ENCODE data around the gene RADIL. TPM values are rescaled to one million over a fixed set of nuclear protein-coding genes. Genes with fewer than 3 reads are reported as not detected.

RADIL gene
- total RNA-seq, 2 donors from 2014 or later, result 6.8 to 7.8 TPM

DNA sequence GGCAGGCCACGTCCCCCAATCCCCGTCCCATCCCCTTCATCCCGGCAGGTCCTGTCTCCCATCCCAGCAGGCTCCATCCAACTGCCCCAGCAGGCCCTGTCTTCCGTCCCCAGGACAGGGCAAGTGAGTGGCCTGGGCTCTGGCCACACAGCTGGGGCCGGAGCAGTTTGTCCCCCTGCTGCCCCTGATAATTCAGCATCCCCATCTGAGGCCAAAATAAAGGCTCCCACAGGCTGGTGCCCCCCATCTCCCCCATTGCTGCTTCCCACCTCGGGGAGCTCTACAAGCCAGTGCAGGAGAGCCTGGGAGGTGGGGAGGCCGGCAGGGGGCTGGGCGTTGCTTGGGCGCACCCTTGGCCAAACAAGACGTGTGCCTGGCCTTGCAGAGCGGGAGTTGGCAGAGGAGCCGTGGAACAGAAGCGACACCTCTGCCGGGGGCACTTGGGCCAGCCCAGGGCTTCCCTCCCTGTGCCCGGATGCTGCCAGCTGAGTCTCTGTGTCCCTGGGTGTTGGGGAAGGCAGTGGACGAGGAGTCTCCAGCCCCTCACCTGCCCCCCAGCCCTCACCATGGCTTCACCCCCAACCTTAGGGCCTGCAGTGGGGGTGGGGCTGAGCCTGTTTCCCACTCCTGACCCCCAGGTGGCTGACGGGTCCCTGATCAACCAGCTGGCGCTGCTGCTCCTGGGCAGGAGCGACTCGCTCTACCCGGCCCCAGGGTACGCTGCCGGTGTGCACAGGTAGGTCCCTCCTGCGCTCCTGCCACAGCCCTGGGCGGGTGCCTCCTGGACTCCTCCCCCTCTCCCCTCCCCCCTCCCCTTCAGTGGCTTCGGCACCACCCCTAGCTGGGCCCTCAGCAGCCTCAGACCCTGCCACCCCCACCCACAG, 94.1 kb downstream of the RADIL start:
- no peak for ATAC-seq

DNA sequence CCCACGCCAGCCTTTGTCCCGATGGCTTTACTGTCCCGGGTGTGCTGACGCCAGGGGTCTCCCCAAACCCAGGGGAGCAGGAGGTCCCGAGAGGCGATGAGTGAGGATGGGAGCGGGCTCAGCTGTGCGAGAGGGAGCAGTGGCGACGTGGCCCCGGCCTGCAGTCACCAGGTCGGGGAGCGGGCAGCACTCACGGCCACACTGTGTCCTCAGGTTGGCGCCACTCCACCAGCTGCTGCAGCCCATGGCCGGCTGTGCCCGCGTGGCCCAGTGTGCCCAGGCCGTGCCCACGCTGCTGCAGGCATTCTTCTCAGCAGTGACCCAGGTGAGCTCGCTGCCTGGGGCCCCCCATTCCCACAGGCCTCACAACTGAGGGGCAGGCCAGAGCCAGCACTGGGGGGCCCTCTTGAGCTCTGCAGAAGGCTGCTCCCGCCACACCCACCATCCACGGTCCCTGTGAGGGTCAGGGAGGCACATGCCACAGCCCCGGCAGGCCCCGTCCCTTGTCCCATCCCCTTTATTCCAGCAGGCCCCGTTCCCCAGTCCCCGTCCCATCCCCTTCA, 94.8 kb downstream of the RADIL start:
- intact Hi-C loops (cut with DNase I), result no loop called here
- no peak for DNase-seq

More for the DNA sequence above, 94.1 kb downstream of the RADIL start:
- no peak for DNase-seq
- intact Hi-C loops (cut with DNase I), result loop anchor here in 1 of 2 donors (10.0 kb wide), 1 partner anchor 95 kb away; the partner anchor contains the start of gene RADIL

DNA sequence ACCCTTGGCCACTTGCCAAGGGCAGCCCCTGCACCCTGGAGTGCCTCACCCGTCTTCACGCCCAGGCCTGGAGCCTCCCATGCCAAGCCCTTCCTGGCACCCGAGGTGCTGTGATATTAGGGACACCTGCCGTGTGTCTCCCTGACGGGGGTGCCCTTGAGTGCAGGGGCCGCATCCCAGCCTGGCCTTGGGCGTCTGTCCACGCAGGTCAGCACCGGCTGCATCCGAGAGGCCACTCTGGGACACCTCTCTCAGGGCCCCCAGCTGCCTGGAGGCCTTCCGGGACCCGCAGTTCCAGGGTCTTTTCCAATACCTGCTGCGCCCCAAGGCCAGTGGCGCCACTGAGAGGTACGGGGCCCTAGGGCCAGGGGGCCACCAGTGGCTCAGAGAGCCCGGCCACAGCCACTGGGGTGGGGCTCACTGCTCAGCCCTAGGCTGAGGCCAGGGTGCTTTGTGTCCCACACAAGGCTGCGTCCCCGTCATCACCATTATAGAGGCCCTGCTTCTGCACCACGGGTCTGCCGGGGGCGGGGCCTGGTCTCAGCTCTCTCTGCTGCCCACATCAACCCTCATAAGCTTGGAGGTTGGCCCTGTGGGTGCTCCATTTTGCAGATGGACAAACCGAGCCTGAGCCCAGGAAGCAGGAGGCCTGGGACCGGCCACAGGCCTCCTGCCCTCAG, 95.4 kb downstream of the RADIL start:
- ATAC-seq, result no peak
- no peak for DNase-seq
- intact Hi-C loops (cut with DNase I), result no loop called here

More for the DNA sequence above, 94.8 kb downstream of the RADIL start:
- no peak for ATAC-seq

DNA sequence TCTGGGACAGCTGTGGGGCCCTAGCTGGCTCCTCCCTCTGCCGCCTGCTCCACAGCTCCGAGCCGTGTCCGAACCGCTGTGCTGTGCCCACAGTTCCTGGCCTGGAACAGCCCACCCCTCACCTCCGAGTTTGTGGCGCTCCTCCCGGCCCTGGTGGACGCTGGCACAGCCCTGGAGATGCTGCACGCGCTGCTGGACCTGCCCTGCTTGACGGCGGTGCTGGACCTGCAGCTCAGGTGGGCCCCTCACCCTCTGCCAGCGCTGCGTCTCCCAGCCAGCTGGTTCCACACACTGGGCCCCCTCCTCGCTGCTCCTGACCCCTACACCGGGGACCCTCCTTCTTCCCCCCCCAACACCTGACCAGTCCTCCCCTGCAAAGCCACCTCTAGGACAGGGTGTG, 96.0 kb downstream of the RADIL start:
- ATAC-seq, result no peak
- DNase-seq, result no peak
- intact Hi-C loops (cut with DNase I), result no loop called here

DNA sequence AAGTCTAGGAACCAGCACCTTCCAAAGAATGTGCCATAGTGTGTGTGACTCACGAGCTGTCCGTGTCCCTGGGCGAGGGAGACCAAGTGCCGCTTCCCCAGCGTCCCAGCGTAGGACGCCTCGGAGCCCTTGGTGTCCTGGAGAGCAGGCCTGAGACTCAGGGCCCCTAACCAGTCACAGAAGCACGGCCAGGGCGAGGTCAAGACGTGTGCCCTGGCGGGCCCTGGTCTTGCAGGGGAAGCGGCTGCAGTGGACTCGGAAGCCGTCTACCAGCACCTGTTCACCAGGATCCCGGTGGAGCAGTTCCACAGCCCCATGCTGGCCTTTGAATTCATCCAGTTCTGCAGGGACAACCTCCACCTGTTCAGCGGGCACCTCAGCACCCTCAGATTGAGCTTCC, 97.5 kb downstream of the RADIL start:
- no peak for ATAC-seq
- intact Hi-C loops (cut with DNase I), result no loop called here
- no peak for DNase-seq

DNA sequence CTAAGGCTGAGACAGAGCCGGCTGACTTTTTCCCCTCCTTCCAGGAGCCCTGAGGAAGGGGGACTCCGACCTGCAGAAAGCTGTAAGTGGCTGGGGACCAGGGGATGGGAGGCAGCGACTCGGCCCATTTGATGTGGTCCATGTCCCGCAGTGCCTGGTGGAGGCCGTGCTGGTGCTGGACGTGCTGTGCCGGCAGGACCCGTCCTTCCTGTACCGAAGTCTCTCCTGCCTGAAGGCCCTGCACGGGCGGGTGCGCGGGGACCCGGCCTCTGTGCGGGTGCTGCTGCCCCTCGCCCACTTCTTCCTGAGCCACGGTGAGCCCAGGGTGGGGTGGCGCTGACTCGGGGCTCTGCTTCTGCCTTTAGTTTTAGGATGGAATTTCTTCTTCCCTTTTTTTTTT, 98.1 kb downstream of the RADIL start:
- ATAC-seq (no peak), DNase-seq (no peak)
- intact Hi-C loops (cut with DNase I), result no loop called here

DNA sequence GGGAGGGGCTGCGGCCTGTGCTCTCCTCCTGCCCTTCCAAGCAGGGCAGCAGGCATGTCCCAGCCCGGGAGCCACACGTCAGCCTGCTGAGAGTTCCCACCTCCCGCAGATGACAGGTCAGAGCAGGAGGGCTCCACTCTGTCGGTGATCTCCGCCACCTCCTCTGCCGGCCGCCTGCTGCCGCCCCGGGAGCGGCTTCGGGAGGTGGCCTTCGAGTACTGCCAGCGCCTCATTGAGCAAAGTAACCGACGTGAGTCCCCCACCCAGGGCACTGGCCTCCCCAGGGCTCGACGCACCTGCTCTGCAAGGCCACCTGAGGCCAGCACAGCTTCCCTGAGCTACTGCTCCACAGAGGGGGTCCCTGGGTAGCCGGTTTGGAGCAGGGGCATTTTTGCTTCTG, 98.7 kb downstream of the RADIL start:
- DNase-seq (peak; percentile 55), ATAC-seq (peak; percentile 67 to 85)
- intact Hi-C loops (cut with DNase I), result no loop called here

DNA sequence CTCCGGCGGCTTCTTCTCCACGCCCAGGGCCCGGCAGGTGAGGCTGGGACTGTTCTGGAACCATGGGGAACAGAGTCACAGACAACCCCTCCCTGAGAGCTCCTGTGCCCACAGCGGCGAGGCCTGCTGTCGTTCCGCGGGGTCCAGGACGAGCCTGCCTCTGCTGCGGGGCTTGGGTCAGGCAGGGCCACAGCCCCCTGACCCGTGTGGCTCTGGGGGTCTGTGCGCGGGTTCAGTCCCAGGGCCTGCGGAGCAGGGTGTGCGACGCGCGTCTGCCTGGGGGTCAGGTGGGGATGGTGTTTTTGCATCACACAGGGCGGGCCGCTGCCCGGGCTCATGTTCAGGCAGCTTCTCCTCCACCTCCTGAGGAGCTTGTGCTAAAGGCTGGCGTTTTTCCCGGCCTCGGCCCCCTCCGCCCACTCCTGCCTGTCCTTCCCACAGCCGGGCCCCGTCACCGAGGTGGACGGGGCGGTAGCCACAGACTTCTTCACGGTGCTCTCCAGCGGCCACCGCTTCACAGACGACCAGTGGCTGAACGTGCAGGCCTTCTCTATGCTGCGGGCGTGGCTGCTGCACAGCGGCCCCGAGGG, 99.7 kb downstream of the RADIL start:
- no peak for DNase-seq
- intact Hi-C loops (cut with DNase I), result no loop called here
- peak in 1 of 2 donors; percentile 2 for ATAC-seq

DNA sequence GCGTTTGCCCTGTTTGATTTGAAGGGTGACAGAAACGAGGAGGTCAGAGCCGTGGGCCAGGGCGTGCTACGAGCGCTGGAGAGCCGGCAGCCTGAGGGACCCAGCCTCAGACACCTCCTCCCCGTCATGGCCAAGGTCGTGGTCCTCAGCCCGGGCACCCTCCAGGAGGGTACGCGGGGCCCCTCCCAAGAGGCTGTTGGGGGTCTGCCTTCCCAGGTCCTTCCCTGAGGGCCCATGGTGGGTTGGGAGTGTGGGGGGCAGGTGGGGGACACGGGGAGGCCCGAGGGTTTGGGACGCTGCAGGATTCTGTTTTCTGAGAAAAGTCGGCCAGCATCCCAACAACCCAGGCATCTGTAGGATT, 100.2 kb downstream of the RADIL start:
- intact Hi-C loops (cut with DNase I), result no loop called here
- DNase-seq (no peak), ATAC-seq (no peak)

DNA sequence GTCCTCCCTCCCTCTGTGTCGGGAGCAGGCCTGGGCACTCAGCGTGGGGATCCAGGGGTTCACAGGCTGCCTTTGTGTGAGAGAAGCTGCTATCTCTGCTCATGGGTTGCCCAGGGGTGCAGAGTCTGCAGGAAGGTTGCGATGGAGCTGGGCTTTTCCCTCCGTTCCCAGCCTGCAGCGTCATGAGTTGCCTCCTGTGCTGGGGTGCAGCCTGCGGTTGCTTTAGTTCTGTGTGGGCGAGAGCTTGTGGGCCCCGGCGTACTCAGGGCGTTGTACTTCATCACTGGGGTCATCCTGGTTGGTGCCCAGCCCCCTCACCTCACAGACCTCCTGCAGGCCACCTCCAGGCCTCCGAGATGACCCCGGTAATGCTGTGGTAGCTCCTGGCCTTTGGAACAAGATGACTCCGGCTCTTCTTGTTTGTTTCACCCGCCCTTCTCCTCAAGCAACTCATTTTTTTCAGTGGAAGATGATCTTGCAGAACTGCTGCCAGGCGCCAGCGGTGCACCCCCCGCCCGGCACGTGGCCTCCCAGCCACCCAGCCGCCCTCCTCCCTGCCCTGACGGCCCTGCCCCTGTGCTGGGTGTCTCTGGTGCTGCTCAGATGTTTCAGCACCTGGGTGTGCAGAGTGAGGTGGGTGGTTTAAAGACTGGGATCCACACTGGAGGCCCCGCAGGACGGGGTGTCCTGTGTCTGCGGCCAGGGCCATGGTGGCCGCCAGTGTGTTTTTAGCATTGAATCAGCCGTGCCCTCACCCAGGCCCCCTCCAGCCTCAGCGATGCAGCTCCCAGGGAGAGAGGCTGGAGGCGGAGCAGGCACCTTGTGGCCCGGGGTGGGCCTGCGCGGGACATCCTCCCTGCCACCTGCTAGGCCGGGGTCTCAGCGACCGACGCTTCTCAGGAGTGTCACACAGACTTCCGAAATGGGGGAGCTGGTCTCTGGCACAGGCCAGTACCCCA, 100.9 kb downstream of the RADIL start:
- DNase-seq (no peak), ATAC-seq (no peak)
- intact Hi-C loops (cut with DNase I), result no loop called here

DNA sequence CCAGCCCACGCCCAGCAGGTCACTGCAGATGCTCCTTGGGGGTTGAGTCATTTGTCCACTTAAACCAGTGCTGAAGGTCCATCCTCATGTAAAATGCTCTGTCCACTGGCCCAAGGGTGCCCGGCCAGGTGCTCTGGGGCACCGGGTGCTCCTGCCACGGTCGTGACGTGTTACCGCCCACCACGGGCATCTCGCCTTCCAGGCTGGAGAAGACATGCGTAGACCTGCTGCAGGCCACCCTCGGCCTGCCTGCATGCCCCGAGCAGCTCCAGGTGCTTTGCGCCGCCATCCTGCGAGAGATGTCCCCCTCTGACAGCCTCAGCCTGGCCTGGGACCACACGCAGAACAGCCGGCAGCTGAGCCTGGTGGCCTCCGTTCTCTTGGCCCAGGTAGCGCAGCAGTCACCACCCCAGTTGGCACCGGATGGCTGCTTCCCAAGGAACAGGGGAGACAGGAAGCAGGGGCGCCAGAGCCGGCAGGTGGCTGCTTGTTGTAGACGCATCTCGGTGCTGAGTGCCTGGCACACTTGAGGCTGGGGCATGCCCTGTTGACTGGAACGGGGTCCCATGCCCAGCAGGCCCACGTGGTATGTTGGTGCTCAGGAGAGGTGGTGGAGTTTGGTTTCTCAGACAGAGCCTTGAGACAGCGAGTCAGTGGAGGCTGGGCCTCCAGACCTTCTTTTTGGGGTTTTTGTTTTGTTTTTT, 102.0 kb downstream of the RADIL start:
- DNase-seq, result no peak
- intact Hi-C loops (cut with DNase I), result no loop called here
- ATAC-seq, result no peak

DNA sequence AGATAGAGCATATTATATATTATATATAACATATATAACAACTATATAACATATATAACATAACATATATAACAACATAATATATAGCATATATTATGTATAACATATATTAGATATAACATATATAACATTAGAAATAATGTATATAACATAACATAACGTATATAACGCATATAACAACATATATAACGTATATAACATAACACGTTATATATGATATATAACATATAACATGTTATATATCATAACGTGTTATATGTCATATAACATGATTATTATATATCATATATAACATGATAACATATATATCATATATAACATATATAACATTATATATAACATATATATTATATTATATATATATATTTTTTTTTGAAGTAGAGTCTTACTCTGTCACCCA, 104.4 kb downstream of the RADIL start:
- intact Hi-C loops (cut with DNase I), result no loop called here
- ATAC-seq (no peak), DNase-seq (no peak)

DNA sequence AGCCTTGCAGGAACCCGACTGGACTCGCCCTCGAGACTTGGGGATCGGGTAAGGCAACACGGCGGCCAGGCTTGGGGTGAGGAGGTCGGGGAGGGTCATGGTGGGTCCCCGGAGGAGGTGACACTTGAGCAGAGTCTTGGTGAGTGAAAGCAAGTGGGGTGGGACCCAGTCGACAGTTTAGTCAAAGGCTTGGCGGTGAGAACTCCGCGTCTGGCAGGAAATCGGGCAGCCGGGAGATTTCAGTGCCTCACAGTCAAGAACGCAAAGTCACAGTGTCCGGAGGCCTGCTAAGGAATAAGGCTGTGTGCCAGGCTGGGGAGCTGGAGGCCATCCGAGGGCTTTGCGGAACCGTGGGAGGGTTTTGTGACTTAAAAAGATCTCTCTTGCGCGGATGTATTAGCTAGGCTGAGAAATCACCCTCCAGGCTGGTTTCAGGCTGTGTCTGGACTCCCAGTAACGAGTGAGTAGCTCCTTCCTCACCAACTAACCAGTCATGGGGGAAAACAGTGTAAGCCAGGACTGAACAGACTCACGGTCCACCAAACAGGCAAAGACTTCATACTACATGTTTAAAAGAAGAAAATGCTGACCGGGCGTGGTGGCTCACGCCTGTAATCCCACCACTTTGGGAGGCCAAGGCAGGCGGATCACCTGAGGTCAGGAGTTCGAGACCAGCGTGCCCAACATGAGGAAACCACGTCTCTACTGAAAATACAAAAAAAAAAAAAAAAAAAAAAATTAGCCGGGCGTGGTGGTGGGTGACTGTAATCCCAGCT, 107.5 kb downstream of the RADIL start:
- intact Hi-C loops (cut with DNase I), result no loop called here
- peak; percentile 53 for DNase-seq
- peak; percentile 31 to 34 for ATAC-seq

DNA sequence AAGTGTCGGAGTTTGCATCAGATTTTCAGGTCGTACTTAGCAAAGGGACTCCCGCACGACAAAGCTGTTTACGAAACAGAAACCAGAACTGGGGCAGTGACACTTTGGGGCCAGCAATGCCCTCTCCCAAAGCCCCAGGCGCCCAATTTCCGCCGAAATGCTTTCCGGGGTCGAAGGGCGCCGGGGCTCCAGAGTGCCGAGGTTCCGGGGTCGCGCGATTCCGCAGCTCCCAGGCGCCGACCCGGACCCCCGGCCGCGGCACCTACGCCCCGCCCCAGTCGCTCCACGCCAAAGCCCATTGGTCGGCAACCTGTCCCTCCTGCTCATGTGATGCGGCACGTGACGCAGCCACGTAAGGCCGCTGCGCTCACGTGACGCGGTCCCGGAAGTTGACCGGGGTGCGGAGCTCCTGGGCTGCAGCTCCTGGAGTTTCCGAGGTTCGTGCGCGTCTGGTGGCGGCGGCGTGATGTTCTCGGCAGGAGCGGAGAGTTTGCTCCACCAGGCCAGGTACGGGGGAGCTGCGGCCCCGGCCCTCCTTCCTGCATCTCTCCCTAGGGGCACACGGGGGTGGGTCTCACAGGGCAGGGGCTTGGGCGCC, 108.2 kb downstream of the RADIL start, which contains the start of gene AP5Z1:
Gene AP5Z1 (plus strand): TSS at position 374 of the 598 bp plus-strand sequence. CDS start 93 bp downstream, at position 467.
- intact Hi-C loops (cut with DNase I), result no loop called here
- ATAC-seq (peak; percentile 98), DNase-seq (peak; percentile 98)

DNA sequence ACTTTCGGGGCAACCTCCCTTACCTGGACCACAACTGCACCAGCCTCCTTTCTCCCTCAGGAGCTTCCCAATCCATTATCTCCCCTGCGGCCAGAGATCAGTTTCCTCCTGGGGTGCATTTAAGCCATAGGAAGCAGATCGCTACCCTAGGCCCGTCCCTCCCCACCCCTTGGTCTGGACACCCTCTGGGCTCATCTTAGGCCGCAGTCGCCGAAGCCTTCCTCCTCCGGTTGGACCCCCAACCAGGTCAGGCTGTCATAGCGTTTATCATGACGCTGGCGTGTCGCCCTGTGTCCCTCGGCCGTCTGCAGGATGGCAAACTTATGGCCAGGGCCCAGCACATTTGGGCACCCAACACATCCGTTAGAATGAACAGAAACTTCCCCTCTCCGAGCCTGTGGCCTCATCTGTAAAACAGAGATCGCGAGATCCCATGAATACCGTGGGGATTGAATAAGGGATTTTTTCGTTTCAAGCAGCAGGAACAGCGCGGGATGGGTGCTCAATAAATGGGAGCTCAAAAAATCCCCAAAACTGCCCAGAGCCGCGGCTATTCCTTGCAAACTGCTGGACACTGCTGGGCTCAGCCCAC, 108.8 kb downstream of the RADIL start:
- intact Hi-C loops (cut with DNase I), result no loop called here

DNA sequence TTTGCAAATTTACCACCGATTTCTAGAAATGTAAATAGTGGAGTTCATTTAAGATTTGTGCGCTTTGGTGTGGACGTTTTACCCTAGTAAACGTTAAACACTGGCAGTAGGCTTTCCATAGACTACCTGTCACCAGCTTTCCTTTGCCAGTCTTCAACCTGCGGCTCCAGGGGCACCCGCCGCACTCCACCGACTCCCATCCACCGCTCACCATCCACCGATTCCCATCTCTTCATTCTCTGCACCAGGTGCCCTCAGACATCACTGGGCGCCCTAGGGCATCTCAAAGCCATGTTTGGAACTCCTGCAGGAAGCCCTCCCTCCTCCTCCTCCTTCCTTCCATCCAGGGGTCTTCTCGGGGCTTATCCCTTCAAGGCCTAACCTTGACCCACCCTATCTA, 109.5 kb downstream of the RADIL start:
- DNase-seq, result no peak
- intact Hi-C loops (cut with DNase I), result no loop called here
- no peak for ATAC-seq

More for the DNA sequence above, 108.8 kb downstream of the RADIL start:
- DNase-seq, result no peak
- peak; percentile 35 to 49 for ATAC-seq

DNA sequence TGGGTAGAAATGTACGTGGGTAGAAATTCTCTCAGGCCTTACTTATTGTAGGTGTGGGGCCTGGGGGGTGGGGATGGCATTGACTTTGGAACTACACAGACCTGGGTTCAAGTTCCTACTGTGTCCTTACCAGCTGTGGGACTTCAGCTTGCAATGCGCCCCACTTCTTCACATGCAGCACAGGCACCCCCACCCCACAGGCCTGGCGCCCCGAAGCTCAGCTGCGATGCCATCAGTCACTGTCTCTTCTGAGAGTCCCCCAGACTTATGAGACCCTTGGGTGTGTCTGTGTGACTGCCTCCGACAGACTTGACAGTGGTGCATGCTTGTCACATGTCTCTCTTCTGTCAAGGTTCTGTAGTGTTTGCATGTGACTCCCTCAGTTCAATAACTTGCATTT, 111.2 kb downstream of the RADIL start:
- intact Hi-C loops (cut with DNase I), result no loop called here
- DNase-seq (no peak), ATAC-seq (no peak)

Data from left cardiac atrium (tissue), 4 donors.